ENCODE measurements around the gene GPR137C. TPM values are rescaled to one million over a fixed set of nuclear protein-coding genes. Genes with fewer than 3 reads are reported as not detected.
"Not testable (repeated sequence)": the region's sequence is repeated elsewhere in the genome, so short reads cannot be mapped to it uniquely, and the experiment has no call there.

GPR137C gene
- total RNA-seq, 2 donors from 2014 or later: 0.14 to 0.99 TPM

DNA sequence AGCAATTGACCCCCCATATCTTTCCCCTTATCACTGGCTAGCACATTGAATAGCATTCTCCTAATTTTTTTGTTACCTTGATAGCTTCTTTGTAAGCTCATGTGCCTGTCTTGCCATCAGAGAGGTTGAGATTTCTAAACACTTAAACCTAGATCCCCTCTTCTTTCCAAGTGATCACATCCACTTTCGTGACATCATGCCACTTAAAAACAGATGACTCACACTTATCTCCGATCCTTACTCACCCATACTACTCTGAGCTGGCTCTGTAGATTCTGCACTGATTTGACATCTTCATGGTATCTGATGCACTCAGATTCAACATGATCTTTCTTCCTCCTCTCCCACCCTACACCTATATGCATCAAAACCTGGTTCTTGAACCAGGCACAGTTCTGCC is 10.5 kb downstream of the GPR137C start:
- DNase-seq (ENCODE audit: low spot score) (no peak), ATAC-seq (ENCODE audit: insufficient number of reproducible peaks, low FRiP score, low read depth) (no peak)
- no peaks in the 10 kb centered on the region for H3K4me1 ChIP-seq (ENCODE audit: control insufficient read depth in 1 of 2, low read depth in 2 of 2)
- H3K36me3 ChIP-seq: no peaks in the 10 kb centered on the region
- H3K27me3 ChIP-seq (replicated peaks; ENCODE audit: insufficient read depth): no peaks in the 10 kb centered on the region
- no peak overlapping the region for H3K27ac ChIP-seq
- no peaks in the 10 kb centered on the region for H3K9me3 ChIP-seq
- H3K4me3 ChIP-seq: no peak overlapping the region
- TF ChIP-seq, protein P1, sequence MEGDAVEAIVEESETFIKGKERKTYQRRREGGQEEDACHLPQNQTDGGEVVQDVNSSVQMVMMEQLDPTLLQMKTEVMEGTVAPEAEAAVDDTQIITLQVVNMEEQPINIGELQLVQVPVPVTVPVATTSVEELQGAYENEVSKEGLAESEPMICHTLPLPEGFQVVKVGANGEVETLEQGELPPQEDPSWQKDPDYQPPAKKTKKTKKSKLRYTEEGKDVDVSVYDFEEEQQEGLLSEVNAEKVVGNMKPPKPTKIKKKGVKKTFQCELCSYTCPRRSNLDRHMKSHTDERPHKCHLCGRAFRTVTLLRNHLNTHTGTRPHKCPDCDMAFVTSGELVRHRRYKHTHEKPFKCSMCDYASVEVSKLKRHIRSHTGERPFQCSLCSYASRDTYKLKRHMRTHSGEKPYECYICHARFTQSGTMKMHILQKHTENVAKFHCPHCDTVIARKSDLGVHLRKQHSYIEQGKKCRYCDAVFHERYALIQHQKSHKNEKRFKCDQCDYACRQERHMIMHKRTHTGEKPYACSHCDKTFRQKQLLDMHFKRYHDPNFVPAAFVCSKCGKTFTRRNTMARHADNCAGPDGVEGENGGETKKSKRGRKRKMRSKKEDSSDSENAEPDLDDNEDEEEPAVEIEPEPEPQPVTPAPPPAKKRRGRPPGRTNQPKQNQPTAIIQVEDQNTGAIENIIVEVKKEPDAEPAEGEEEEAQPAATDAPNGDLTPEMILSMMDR (IDR thresholded peaks at IDR 0.05): no peak

DNA sequence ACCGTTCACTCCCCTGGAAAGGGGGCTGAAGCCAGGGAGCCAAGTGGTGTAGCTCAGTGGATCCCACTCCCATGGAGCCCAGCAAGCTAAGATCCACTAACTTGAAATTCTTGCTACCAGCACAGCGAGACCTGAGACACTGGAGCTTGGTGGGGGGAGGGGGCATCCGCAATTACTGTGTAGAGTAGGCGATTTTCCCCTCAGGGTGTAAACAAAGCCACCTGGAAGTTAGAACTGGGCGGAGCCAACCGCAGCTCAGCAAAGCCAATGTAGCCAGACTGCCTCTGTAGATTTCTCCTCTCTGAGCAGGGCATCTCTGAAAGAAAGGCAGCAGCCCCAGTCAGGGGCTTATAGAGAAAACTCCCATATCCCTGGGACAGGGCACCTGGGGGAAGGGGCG is 15.8 kb downstream of the GPR137C start:
- not testable (repeated sequence) for H3K27ac ChIP-seq; H3K27me3 ChIP-seq (replicated peaks; ENCODE audit: insufficient read depth); H3K4me1 ChIP-seq (ENCODE audit: control insufficient read depth in 1 of 2, low read depth in 2 of 2); H3K36me3 ChIP-seq; ATAC-seq (ENCODE audit: insufficient number of reproducible peaks, low FRiP score, low read depth); H3K4me3 ChIP-seq; DNase-seq (ENCODE audit: low spot score)
- H3K9me3 ChIP-seq: peaks cover 34% of the 10 kb centered on the region

DNA sequence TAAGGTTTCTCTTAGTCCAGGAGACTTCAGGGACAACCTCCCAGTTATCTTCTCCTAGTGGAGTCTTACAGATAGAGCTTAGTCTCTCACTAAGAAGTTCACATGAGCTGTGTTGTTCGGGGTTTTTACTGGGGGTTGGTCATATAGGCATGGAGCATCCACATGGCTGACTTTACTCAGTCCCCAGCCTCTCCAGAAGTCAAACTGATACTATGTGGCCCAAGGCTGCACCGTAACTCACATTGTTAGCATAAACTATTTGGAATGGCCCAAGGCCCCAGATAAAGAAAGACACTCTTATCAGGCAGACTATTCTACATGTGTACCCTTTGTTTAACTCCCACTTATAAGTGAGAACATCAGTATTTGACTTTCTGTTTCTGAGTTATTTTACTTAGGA is 23.2 kb downstream of the GPR137C start:
- no peak for DNase-seq (ENCODE audit: low spot score)
- no peaks in the 10 kb centered on the region for H3K36me3 ChIP-seq
- H3K4me1 ChIP-seq (ENCODE audit: control insufficient read depth in 1 of 2, low read depth in 2 of 2): no peaks in the 10 kb centered on the region

DNA sequence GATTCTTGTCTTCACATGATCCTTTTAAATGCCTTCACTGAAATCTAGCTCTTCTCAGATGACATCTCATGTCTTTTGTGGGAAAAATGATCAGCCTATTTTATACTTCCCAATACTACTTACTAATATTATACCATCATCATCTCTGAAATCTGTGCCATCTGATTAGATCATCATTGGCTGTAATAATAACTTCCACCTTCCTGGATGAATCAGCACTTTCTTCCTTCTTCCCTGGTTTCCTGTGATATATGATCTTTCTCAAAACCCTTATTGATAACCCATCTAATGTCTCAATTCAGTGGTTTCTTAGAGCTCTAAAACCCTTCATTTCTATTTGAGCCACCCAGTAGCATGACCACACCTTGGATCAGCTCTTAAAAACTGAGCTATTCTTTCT is 30.9 kb downstream of the GPR137C start:
- Histone ChIP-seq H3K27ac (no peak overlapping the region), H3K9me3 (no peaks in the 10 kb centered on the region), H3K4me1 (ENCODE audit: control insufficient read depth in 1 of 2, low read depth in 2 of 2) (no peaks in the 10 kb centered on the region), H3K36me3 (no peaks in the 10 kb centered on the region), H3K27me3 (replicated peaks; ENCODE audit: insufficient read depth) (no peaks in the 10 kb centered on the region), H3K4me3 (no peak overlapping the region)
- DNase-seq (ENCODE audit: low spot score) (no peak), ATAC-seq (ENCODE audit: insufficient number of reproducible peaks, low FRiP score, low read depth) (no peak)
- TF ChIP-seq, protein P1 (IDR thresholded peaks at IDR 0.05): no peak

More for the DNA sequence above, 23.2 kb downstream of the GPR137C start:
- TF ChIP-seq, protein P1 (IDR thresholded peaks at IDR 0.05): no peak
- ATAC-seq (ENCODE audit: insufficient number of reproducible peaks, low FRiP score, low read depth): no peak
- Histone ChIP-seq H3K27ac (no peak overlapping the region), H3K27me3 (replicated peaks; ENCODE audit: insufficient read depth) (no peaks in the 10 kb centered on the region), H3K4me3 (no peak overlapping the region), H3K9me3 (peaks cover 23% of the 10 kb centered on the region)

DNA sequence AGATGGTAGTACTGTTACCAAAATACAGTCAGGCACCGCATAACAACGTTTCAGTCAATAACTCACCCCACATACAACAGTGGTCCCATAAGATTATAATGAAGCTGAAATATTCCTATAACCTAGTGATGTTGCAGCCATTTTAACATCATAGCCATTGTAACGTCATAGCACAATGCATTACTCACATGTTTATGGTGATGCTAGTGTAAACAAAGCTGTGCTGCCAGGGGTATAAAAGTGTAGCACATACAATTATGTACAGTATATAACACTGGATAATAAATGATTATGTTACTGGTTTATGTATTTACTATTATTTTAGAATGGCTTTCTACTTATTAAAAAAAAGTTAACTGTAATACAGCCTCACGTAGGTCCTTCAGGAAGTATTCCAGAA is 37.0 kb downstream of the GPR137C start:
- TF ChIP-seq, protein P1 (IDR thresholded peaks at IDR 0.05): no peak
- ATAC-seq (ENCODE audit: insufficient number of reproducible peaks, low FRiP score, low read depth): no peak
- Histone ChIP-seq H3K36me3 (no peaks in the 10 kb centered on the region), H3K4me1 (ENCODE audit: control insufficient read depth in 1 of 2, low read depth in 2 of 2) (no peaks in the 10 kb centered on the region), H3K4me3 (no peak overlapping the region), H3K27me3 (replicated peaks; ENCODE audit: insufficient read depth) (no peaks in the 10 kb centered on the region), H3K9me3 (no peaks in the 10 kb centered on the region), H3K27ac (no peak overlapping the region)
- DNase-seq (ENCODE audit: low spot score): no peak

DNA sequence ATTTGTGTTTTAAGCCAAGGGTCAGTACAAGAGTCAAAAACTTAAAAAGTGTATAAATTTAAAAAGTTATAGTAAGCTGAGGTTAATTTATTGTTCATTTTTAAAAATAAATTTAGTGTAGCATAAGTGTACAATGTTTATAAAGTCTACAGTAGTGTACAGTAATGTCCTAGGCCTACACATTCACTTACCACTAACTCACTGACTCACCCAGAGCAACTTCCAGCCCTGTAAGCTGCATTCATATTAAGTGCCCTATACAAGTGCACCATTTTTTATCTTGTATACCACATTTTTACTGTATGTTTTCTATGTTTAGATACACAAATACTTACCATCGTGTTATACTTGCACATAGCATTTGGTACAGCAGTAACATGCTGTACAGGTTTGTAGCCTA is 37.7 kb downstream of the GPR137C start:
- Histone ChIP-seq H3K9me3 (no peaks in the 10 kb centered on the region), H3K27ac (no peak overlapping the region), H3K36me3 (no peaks in the 10 kb centered on the region), H3K27me3 (replicated peaks; ENCODE audit: insufficient read depth) (no peaks in the 10 kb centered on the region), H3K4me3 (no peak overlapping the region), H3K4me1 (ENCODE audit: control insufficient read depth in 1 of 2, low read depth in 2 of 2) (no peaks in the 10 kb centered on the region)
- TF ChIP-seq, protein P1 (IDR thresholded peaks at IDR 0.05): no peak
- ATAC-seq (ENCODE audit: insufficient number of reproducible peaks, low FRiP score, low read depth) (no peak), DNase-seq (ENCODE audit: low spot score) (no peak)

Data from thoracic aorta (tissue), 2 donors.